Loucy (cell line): ENCODE measurements around the gene ZNF248.
"Not testable (repeated sequence)": the region's sequence is repeated elsewhere in the genome, so short reads cannot be mapped to it uniquely, and the experiment has no call there.

Experiments used
- H2AFZ ChIP-seq: fragments of 200-600 bp; sonication (generic); 2 replicates; pipeline ENCODE4 v1.6.0; 2016; ENCODE audit warnings: antibody characterized with exemption, mild to moderate bottlenecking, low read length, moderate library complexity
- H3F3A ChIP-seq: fragments of 200-600 bp; 2 replicates; pipeline ENCODE4 v1.6.0; 2016; ENCODE audit warnings: antibody characterized with exemption, low read depth, mild to moderate bottlenecking
- H3K27me3 ChIP-seq: fragments of 200-600 bp; sonication (generic); 2 replicates; pipeline ENCODE4 v1.6.1; 2014; ENCODE audit warnings: low read length, mild to moderate bottlenecking; ENCODE audit not compliant: insufficient read depth, poor library complexity, severe bottlenecking
- H3K36me3 ChIP-seq: fragments of 200-600 bp; sonication (generic); 2 replicates; pipeline ENCODE4 v1.6.1; 2016; ENCODE audit warnings: low read length; ENCODE audit not compliant: insufficient read depth
- H3K4me1 ChIP-seq: fragments of 200-600 bp; sonication (generic); 2 replicates; pipeline ENCODE4 v1.5.1; 2014; ENCODE audit warnings: low read length, mild to moderate bottlenecking; ENCODE audit not compliant: insufficient read depth, poor library complexity, severe bottlenecking
- H3K4me2 ChIP-seq: fragments of 200-600 bp; sonication (generic); 2 replicates; pipeline ENCODE4 v1.6.0; 2014; ENCODE audit warnings: antibody characterized with exemption, low read length, low read depth, mild to moderate bottlenecking; ENCODE audit not compliant: poor library complexity, severe bottlenecking
- H3K4me3 ChIP-seq: fragments of 200-600 bp; sonication (generic); 2 replicates; pipeline ENCODE4 v1.5.1; 2014; ENCODE audit warnings: low read length, mild to moderate bottlenecking, mixed read lengths; ENCODE audit not compliant: poor library complexity, severe bottlenecking
- H3K79me2 ChIP-seq: fragments of 200-600 bp; sonication (generic); 2 replicates; pipeline ENCODE4 v1.6.1; 2014; ENCODE audit warnings: low read length; ENCODE audit not compliant: insufficient read depth
- H3K9ac ChIP-seq: fragments of 200-600 bp; sonication (generic); 2 replicates; pipeline ENCODE4 v1.6.0; 2014; ENCODE audit warnings: mild to moderate bottlenecking, low read depth, low read length, moderate library complexity; ENCODE audit not compliant: poor library complexity, severe bottlenecking
- H3K9me2 ChIP-seq: fragments of 200-600 bp; sonication (generic); replicated peaks from 2 replicates; pipeline ENCODE4 v1.6.1; 2016; ENCODE audit warnings: low read depth, low read length, mixed read lengths
- H3K9me3 ChIP-seq: fragments of 200-600 bp; sonication (generic); 2 replicates; pipeline ENCODE4 v1.6.1; 2014; ENCODE audit warnings: mild to moderate bottlenecking, antibody characterized with exemption, low read length, low read depth; ENCODE audit not compliant: insufficient read depth
- H4K20me1 ChIP-seq: fragments of 200-600 bp; sonication (generic); 2 replicates; pipeline ENCODE4 v1.6.0; 2014; ENCODE audit warnings: antibody characterized with exemption, low read length, mild to moderate bottlenecking; ENCODE audit not compliant: insufficient read depth, poor library complexity, severe bottlenecking
- CTCF ChIP-seq: fragments of 200-600 bp; sonication (generic); conservative IDR thresholded peaks from 2 replicates; pipeline ENCODE4 v1.5.1; 2014; ENCODE audit warnings: mild to moderate bottlenecking, antibody characterized with exemption, low read length
- EZH2phosphoT487 ChIP-seq: fragments of 200-600 bp; IDR thresholded peaks from 2 replicates; pipeline ENCODE4 v1.6.1; 2018; ENCODE audit warnings: antibody characterized with exemption, mild to moderate bottlenecking, moderate library complexity, borderline replicate concordance

ZNF248 gene

GRCh38 chr10:37741831-37742230 is 115.6 kb downstream of the ZNF248 start:
- Histone ChIP-seq H4K20me1 (no peaks in the 10 kb centered on the region), H3K36me3 (no peaks in the 10 kb centered on the region), H3F3A (no peaks in the 10 kb centered on the region), H3K4me2 (no peak overlapping the region), H2AFZ (no peak overlapping the region), H3K79me2 (no peaks in the 10 kb centered on the region), H3K4me1 (no peaks in the 10 kb centered on the region), H3K4me3 (no peak overlapping the region), H3K9me2 (no peaks in the 10 kb centered on the region), H3K27me3 (no peaks in the 10 kb centered on the region), H3K9me3 (no peaks in the 10 kb centered on the region; the same call in 1 of the 2 replicates), H3K9ac (no peak overlapping the region)
- TF ChIP-seq EZH2phosphoT487 (no peak), CTCF (no peak)

GRCh38 chr10:37739181-37739580 is 118.2 kb downstream of the ZNF248 start:
- Histone ChIP-seq H3K4me2 (no peak overlapping the region), H3K27me3 (no peaks in the 10 kb centered on the region), H3K9ac (no peak overlapping the region), H3K79me2 (no peaks in the 10 kb centered on the region), H2AFZ (no peak overlapping the region), H3F3A (no peaks in the 10 kb centered on the region), H3K9me2 (no peaks in the 10 kb centered on the region), H3K9me3 (no peaks in the 10 kb centered on the region; the same call in 1 of the 2 replicates), H4K20me1 (no peaks in the 10 kb centered on the region), H3K4me3 (no peak overlapping the region), H3K4me1 (no peaks in the 10 kb centered on the region), H3K36me3 (no peaks in the 10 kb centered on the region)
- no peak for TF ChIP-seq EZH2phosphoT487
- no peak for TF ChIP-seq CTCF

- not testable (repeated sequence) for H3K4me2 ChIP-seq, H3K9ac ChIP-seq, H3K36me3 ChIP-seq, H3K79me2 ChIP-seq, H3K4me3 ChIP-seq, H3K9me3 ChIP-seq, H4K20me1 ChIP-seq, H3K9me2 ChIP-seq, H3K27me3 ChIP-seq, H2AFZ ChIP-seq, H3K4me1 ChIP-seq, H3F3A ChIP-seq
Measured at GRCh38 chr10:37738241-37738640, 119.2 kb downstream of the ZNF248 start.

- no peaks in the 10 kb centered on the region for H4K20me1 ChIP-seq
- H3K4me1 ChIP-seq, result no peaks in the 10 kb centered on the region
- H3K4me2 ChIP-seq, result no peak overlapping the region
- H3K9me2 ChIP-seq, result no peaks in the 10 kb centered on the region
- no peak overlapping the region for H3K4me3 ChIP-seq
- no peaks in the 10 kb centered on the region; the same call in 1 of the 2 replicates for H3K9me3 ChIP-seq
- no peaks in the 10 kb centered on the region for H3F3A ChIP-seq
- no peaks in the 10 kb centered on the region for H3K79me2 ChIP-seq
- TF ChIP-seq CTCF (no peak), EZH2phosphoT487 (no peak)
- no peaks in the 10 kb centered on the region for H3K27me3 ChIP-seq
- no peaks in the 10 kb centered on the region for H3K36me3 ChIP-seq
- H3K9ac ChIP-seq, result no peak overlapping the region
- no peak overlapping the region for H2AFZ ChIP-seq
Measured at GRCh38 chr10:37737336-37737735, 120.1 kb downstream of the ZNF248 start.
